C4-2B (cell line): Measurements from ENCODE around the gene TVP23A.

Experiments used
- ZFX ChIP-seq: fragments of 450-650 bp; IDR thresholded peaks from 2 replicates; pipeline ENCODE4 v1.6.1; 2017
- TF ChIP-seq, protein P1 (sequence below): fragments of 450-650 bp; conservative IDR thresholded peaks from 2 replicates; pipeline ENCODE4 v1.5.1; 2017; ENCODE audit warnings: mild to moderate bottlenecking

DNA sequence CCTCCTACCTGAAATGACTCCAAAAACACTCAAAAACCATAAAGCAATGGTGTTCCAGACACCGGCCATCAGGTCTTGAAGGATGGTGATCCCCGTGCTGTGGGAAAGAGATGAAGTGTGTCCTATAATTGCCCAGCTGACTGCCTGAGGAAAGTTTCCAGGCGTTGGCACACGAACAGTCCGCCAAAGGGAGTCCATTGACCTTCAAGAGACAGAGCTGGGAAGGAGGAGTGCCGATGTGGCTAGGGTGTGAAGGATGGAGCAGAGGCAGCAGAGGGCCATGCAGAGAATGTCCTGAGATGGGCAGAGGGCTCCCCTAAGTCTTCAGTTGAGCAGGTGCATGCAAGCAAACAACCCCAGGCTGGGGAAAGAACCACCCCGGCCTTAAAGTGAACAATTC is 86.8 kb downstream of the TVP23A start:
- TF ChIP-seq, protein P1, sequence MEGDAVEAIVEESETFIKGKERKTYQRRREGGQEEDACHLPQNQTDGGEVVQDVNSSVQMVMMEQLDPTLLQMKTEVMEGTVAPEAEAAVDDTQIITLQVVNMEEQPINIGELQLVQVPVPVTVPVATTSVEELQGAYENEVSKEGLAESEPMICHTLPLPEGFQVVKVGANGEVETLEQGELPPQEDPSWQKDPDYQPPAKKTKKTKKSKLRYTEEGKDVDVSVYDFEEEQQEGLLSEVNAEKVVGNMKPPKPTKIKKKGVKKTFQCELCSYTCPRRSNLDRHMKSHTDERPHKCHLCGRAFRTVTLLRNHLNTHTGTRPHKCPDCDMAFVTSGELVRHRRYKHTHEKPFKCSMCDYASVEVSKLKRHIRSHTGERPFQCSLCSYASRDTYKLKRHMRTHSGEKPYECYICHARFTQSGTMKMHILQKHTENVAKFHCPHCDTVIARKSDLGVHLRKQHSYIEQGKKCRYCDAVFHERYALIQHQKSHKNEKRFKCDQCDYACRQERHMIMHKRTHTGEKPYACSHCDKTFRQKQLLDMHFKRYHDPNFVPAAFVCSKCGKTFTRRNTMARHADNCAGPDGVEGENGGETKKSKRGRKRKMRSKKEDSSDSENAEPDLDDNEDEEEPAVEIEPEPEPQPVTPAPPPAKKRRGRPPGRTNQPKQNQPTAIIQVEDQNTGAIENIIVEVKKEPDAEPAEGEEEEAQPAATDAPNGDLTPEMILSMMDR = no peak
- no peak for TF ChIP-seq ZFX
